Mucosa of descending colon (tissue), 3 donors: ENCODE results near the gene LRRC8E. TPM values are rescaled to one million over a fixed set of nuclear protein-coding genes. Genes with fewer than 3 reads are reported as not detected.
A peak's percentile ranks its signal among the peaks of the same experiment; 100 is the strongest.

ENCODE experiments used
- ATAC-seq: fragments of 200-7000 bp; cut with Tn5 transposase; one replicate; pipeline ENCODE4 v1.9.1; 2020; ENCODE audit warnings: mild to moderate bottlenecking, moderate library complexity
- DNase-seq, 3 donors: peaks; one replicate each; pipeline ENCODE4 v3.0.0-alpha.2; 2020
- H3K36me3 ChIP-seq: fragments of 200-600 bp; one replicate; pipeline ENCODE4 v1.8.0; 2021; ENCODE audit warnings: low read depth, mild to moderate bottlenecking
- H3K4me1 ChIP-seq: fragments of 200-600 bp; one replicate; pipeline ENCODE4 v1.8.0; 2021; ENCODE audit warnings: low read depth, mild to moderate bottlenecking
- H3K4me3 ChIP-seq: fragments of 200-600 bp; one replicate; pipeline ENCODE4 v1.8.0; 2021; ENCODE audit warnings: mild to moderate bottlenecking
- H3K9me3 ChIP-seq: fragments of 200-600 bp; one replicate; pipeline ENCODE4 v1.8.0; 2021; ENCODE audit warnings: mild to moderate bottlenecking
- CTCF ChIP-seq: fragments of 200-600 bp; IDR thresholded peaks from one replicate; pipeline ENCODE4 v1.8.0; 2022; ENCODE audit warnings: antibody characterized with exemption, mild to moderate bottlenecking
- intact Hi-C, 2 donors: fragments of 100-400 bp; cut with DNase I in 1 of 2; cut with micrococcal nuclease in 1 of 2; formaldehyde crosslinking; loops; one replicate each; pipeline versions ENCODE4 v1.11.0 to v1.11.1; 2022; cut with DNase I, micrococcal nuclease
- total RNA-seq, 3 donors: library from RNA; stranded (reverse); fragmentation: NEBNext Ultra II Directional in 2 of 3; extraction: Animal tissue kit (Norgen Biotek cat#: 25700) in 2 of 3; gene quantifications; one replicate each; pipeline versions ENCODE4 v1.2.1 to v1.2.4, GENCODE V29; 2021 to 2023
- donor health status: DM: no; HTN: no; CAD: no; lungs with moderate emphysema.
- donor health status: DM: no; HTN: no; CAD: no.
- donor health status: DM: no; HTN: yes; CAD: no.

LRRC8E gene
- total RNA-seq, 3 donors from 2014 or later: 0.32 to 1.5 (median 1.3) TPM

DNA sequence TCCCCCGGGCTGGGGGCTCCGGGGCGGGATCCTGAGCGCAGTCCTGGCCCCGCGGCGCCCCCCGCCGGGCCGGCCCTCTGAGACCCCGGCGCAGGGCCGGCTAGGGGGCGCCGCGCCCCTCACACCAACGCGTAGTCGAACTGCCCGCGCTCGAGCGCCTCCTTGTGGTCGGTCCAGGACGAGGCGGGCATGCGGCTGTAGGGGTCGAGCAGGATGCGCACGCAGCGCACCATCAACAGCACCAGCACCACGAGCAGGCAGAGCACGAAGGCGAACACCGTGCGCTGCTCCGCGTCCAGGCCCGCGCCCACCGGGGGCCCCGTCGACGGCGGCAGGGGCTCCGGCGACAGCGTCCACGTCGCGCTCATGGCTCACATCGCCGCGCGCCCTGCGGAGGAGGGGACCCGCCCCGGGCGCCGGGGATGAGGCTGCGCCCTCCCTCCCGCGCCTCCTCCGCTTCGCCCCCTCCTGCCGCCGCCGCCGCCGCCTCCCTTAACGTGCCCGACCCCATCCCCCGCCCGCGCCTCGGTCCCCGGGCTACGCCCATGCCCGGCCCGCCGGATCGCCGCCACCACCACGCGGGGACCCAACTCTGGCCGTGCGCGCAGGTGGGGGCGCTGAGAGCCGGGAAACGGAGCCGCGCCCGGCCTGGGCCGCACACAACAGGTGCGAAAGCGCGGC lies 37.0 kb downstream of the LRRC8E start:
- Histone ChIP-seq H3K9me3 (no peaks in the 10 kb centered on the region), H3K4me1 (peaks cover 21% of the 10 kb centered on the region), H3K36me3 (no peaks in the 10 kb centered on the region), H3K4me3 (no peak overlapping the region)
- no peak for ATAC-seq
- peak; percentile 70 for TF ChIP-seq CTCF
- peak; percentile 67 to 80 (median 77) for DNase-seq
- intact Hi-C loops: no loop called here

DNA sequence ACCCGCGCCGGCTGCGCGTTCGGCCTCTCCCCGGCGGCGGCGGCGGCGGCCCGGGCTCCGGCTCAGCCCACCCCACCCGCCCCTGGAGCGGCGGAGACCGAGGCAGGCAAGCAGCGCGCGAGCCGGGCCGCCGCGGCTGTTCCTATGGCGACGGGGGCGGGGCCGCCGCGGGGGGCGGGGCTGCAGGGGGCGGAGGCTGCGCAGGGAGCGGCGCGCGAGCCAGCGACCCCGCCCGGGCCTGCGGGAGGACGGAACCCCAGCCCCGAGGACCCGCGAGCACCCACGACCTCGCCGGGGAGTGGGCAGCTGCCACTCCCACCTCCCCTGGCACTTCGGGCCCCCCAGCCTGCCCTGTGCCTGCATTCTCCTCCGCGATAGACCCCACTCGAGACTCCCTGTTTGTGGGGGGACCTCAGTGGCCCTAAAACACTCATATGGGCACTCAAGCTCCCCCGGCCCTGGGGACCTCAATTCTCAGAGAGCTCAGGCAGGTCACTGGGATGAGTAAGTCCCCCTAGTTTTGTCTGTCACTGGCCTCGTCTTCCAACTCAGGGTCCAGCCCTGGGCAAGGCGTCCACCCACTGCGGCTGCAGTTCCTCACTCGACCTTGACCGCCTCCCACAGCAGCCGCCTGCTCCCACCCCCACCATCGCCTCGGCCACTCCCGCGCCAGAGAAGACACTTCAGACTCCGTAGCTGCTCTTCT lies 37.9 kb downstream of the LRRC8E start, which contains the start of gene CTXN1:
TSS of gene CTXN1 (minus strand) at position 115 of the 706 bp plus-strand sequence. CDS start 597 bp downstream, outside the sequence.
- H3K36me3 ChIP-seq: no peaks in the 10 kb centered on the region
- peak; percentile 70 to 88 (median 84) for DNase-seq
- peak; percentile 69 for ATAC-seq
- peaks cover 20% of the 10 kb centered on the region for H3K4me1 ChIP-seq
- no peak within 1 kb of the TSS for H3K4me3 ChIP-seq
- TF ChIP-seq CTCF: no peak
- no peaks in the 10 kb centered on the region for H3K9me3 ChIP-seq
- intact Hi-C loops: no loop called here

GRCh38 chr19:7926727-7927604 lies 38.7 kb downstream of the LRRC8E start:
- peaks cover 12% of the 10 kb centered on the region for H3K4me1 ChIP-seq
- DNase-seq (peak in 2 of 3 donors; percentile 47 to 61), ATAC-seq (no peak)
- no peaks in the 10 kb centered on the region for H3K36me3 ChIP-seq
- no peaks in the 10 kb centered on the region for H3K9me3 ChIP-seq
- no peak overlapping the region for H3K4me3 ChIP-seq
- intact Hi-C loops: no loop called here
- no peak for TF ChIP-seq CTCF

GRCh38 chr19:7927605-7928333 lies 39.5 kb downstream of the LRRC8E start:
- Histone ChIP-seq H3K36me3 (no peaks in the 10 kb centered on the region), H3K9me3 (no peaks in the 10 kb centered on the region), H3K4me1 (peaks cover 10% of the 10 kb centered on the region), H3K4me3 (no peak overlapping the region)
- intact Hi-C loops: no loop called here
- ATAC-seq: no peak
- DNase-seq: peak in 2 of 3 donors; percentile 34 to 56
- TF ChIP-seq CTCF: no peak

DNA sequence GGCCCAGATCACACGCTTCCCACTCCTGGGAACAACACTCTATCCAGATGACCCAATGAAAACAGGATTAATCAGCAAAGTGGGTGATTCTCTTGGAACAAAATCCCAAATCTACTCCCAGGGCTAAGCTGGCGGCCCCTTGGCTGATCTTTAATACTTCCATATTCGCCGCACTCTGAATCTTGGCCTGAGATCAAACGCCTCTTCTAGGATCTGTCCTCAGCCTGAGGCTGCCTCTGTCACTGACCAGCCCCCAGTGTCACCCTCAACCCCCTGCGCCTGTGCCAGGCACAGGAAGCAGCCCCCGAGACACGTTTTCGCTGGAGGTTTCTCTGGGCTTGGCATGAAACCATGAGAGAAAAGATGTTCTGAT lies 40.0 kb downstream of the LRRC8E start:
- DNase-seq (no peak), ATAC-seq (no peak)
- TF ChIP-seq CTCF: no peak
- Histone ChIP-seq H3K9me3 (no peaks in the 10 kb centered on the region), H3K36me3 (no peaks in the 10 kb centered on the region), H3K4me3 (no peak overlapping the region), H3K4me1 (peaks cover 10% of the 10 kb centered on the region)
- intact Hi-C loops: no loop called here
